ENCODE measurements around the gene D2HGDH.
"Not testable (repeated sequence)": the region's sequence is repeated elsewhere in the genome, so short reads cannot be mapped to it uniquely, and the experiment has no call there.

The D2HGDH gene

GRCh38 chr2:241771286-241772062 lies 37.0 kb downstream of the D2HGDH start:
- peak; percentile 74 for DNase-seq

GRCh38 chr2:241772063-241772499 lies 37.7 kb downstream of the D2HGDH start:
- no peak for DNase-seq

- no peak for DNase-seq
These were observed 39.3 kb downstream of the D2HGDH start for GRCh38 chr2:241773511-241774418.

- no peak for DNase-seq
These were observed 40.2 kb downstream of the D2HGDH start for GRCh38 chr2:241774419-241775222.

- no peak for DNase-seq
These were observed 41.1 kb downstream of the D2HGDH start for GRCh38 chr2:241775223-241776177.

GRCh38 chr2:241776336-241777169 lies 42.1 kb downstream of the D2HGDH start, which contains the start of gene GAL3ST2:
Gene GAL3ST2, plus strand, starts transcription at chr2:241776822. Its CDS starts 134 bp downstream, at chr2:241776956.
- no peak for DNase-seq

GRCh38 chr2:241777170-241777685 lies 42.8 kb downstream of the D2HGDH start:
- DNase-seq = no peak

- no peak for DNase-seq
These were observed 43.5 kb downstream of the D2HGDH start for GRCh38 chr2:241777686-241778627.

GRCh38 chr2:241780939-241781569 lies 46.6 kb downstream of the D2HGDH start:
- DNase-seq = no peak

GRCh38 chr2:241782053-241782452 lies 47.6 kb downstream of the D2HGDH start:
- DNase-seq = not testable (repeated sequence)

- no peak for DNase-seq
These were observed 53.7 kb downstream of the D2HGDH start for GRCh38 chr2:241788135-241788534.

GRCh38 chr2:241788572-241788971 lies 54.1 kb downstream of the D2HGDH start:
- no peak for DNase-seq

GRCh38 chr2:241791385-241791784 lies 57.0 kb downstream of the D2HGDH start:
- DNase-seq = not testable (repeated sequence)

- no peak for DNase-seq
These were observed 59.0 kb downstream of the D2HGDH start for GRCh38 chr2:241793385-241793784.

GRCh38 chr2:241794250-241794823 lies 59.9 kb downstream of the D2HGDH start:
- DNase-seq = no peak

- peak; percentile 39 for DNase-seq
These were observed 60.9 kb downstream of the D2HGDH start for GRCh38 chr2:241795021-241795999.

GRCh38 chr2:241796209-241796608 lies 61.8 kb downstream of the D2HGDH start:
- DNase-seq = no peak

Data from right forelimb (tissue), 1 donor.